Activated T-helper 2 cell treated with anti-CD3 and anti-CD28 coated beads, Interferon-gamma antibody, Interleukin-2, Interleukin-4, amounts not matched to agents 10 μg/mL and 5 μg/mL and 100 μg/mL, durations not matched to agents 14 hours and 24 hours and 36 hours (primary cell): ENCODE measurements around the gene BATF2. TPM values are rescaled to one million over a fixed set of nuclear protein-coding genes. Genes with fewer than 3 reads are reported as not detected.

Experiments
- total RNA-seq: library from RNA; stranded (reverse); gene quantifications from 2 replicates; pipeline ENCODE4 v1.2.3, GENCODE V29; 2022

Gene BATF2
- total RNA-seq, 1 donor from 2014 or later = 0.09 TPM

Other genes starting within 250 kb of the BATF2 start
- 1.9 and 2.0 TPM in 2 replicates for gene PYGM, start 237.0 kb downstream of the BATF2 start, total RNA-seq
- gene SF1, start 218.4 kb downstream of the BATF2 start, total RNA-seq = 460 and 461 TPM in 2 replicates
- 72.1 and 77.5 TPM in 2 replicates for gene MAP4K2, start 193.8 kb downstream of the BATF2 start, total RNA-seq
- 46.2 and 47.2 TPM in 2 replicates for gene MEN1, start 186.4 kb downstream of the BATF2 start, total RNA-seq
- gene CDC42BPG, start 152.3 kb downstream of the BATF2 start, total RNA-seq = 0.07 and 0.32 TPM in 2 replicates
- 107 TPM in 2 replicates for gene EHD1, start 118.3 kb downstream of the BATF2 start, total RNA-seq
- gene ATG2A, start 79.8 kb downstream of the BATF2 start, total RNA-seq = 20.7 and 26.1 TPM in 2 replicates
- 13.6 and 16.1 TPM in 2 replicates for gene PPP2R5B, start 72.3 kb downstream of the BATF2 start, total RNA-seq
- not detected in 2 replicates for gene GPHA2, start 61.1 kb downstream of the BATF2 start, total RNA-seq
- not detected in 2 replicates for gene MAJIN, start 24.9 kb downstream of the BATF2 start, total RNA-seq
- gene ARL2, start 17.2 kb upstream of the BATF2 start, total RNA-seq = 70.0 and 77.0 TPM in 2 replicates
- gene SNX15, start 30.5 kb upstream of the BATF2 start, total RNA-seq = 19.6 and 22.4 TPM in 2 replicates
- 17.0 and 18.6 TPM in 2 replicates for gene SAC3D1, start 44.2 kb upstream of the BATF2 start, total RNA-seq
- gene NAALADL1, start 61.6 kb upstream of the BATF2 start, total RNA-seq = 11.9 and 14.6 TPM in 2 replicates
- 82.0 and 86.8 TPM in 2 replicates for gene CDCA5, start 87.1 kb upstream of the BATF2 start, total RNA-seq
- 34.9 and 37.2 TPM in 2 replicates for gene ZFPL1, start 87.3 kb upstream of the BATF2 start, total RNA-seq
- gene VPS51, start 99.2 kb upstream of the BATF2 start, total RNA-seq = 121 and 133 TPM in 2 replicates
- gene TM7SF2, start 114.9 kb upstream of the BATF2 start, total RNA-seq = 34.4 and 36.9 TPM in 2 replicates
- 11.3 and 12.8 TPM in 2 replicates for gene ZNHIT2, start 120.7 kb upstream of the BATF2 start, total RNA-seq
- 1,016 and 1,034 TPM in 2 replicates for gene FAU, start 125.2 kb upstream of the BATF2 start, total RNA-seq
- 66.6 and 67.1 TPM in 2 replicates for gene MRPL49, start 125.3 kb upstream of the BATF2 start, total RNA-seq
- gene SYVN1, start 137.5 kb upstream of the BATF2 start, total RNA-seq = 40.1 and 42.2 TPM in 2 replicates
- gene SPDYC, start 173.3 kb upstream of the BATF2 start, total RNA-seq = not detected in 2 replicates
- gene CAPN1, start 185.0 kb upstream of the BATF2 start, total RNA-seq = 143 and 144 TPM in 2 replicates